K562 (cell line): ENCODE results near the gene RBFOX2. TPM values are rescaled to one million over a fixed set of nuclear protein-coding genes. Genes with fewer than 3 reads are reported as not detected.

Experiments
- E4F1 ChIP-seq: fragments of 250-450 bp; sonication (Bioruptor Pico); IDR thresholded peaks from 2 replicates; pipeline ENCODE4 v1.5.0; 2021; ENCODE audit warnings: mild to moderate bottlenecking, borderline replicate concordance
- ELF1 ChIP-seq: fragments of 200-800 bp; sonication (Bioruptor generic); IDR thresholded peaks from 2 replicates; pipeline ENCODE4 v1.6.1; 2016; ENCODE audit warnings: missing genetic modification characterization, missing compliant biosample characterization
- ERF ChIP-seq: fragments of 450-650 bp; formaldehyde crosslinking; IDR thresholded peaks from 2 replicates; pipeline ENCODE4 v1.4.0; 2020; ENCODE audit warnings: mild to moderate bottlenecking, mixed read lengths
- HMBOX1 ChIP-seq: sonication (generic); IDR thresholded peaks from 2 replicates; pipeline ENCODE4 v1.6.1; 2016
- OTX1 ChIP-seq: fragments of 450-650 bp; formaldehyde crosslinking; IDR thresholded peaks from 2 replicates; pipeline ENCODE4 v1.4.0; 2022; ENCODE audit warnings: mild to moderate bottlenecking
- SMARCE1 ChIP-seq: fragments of 450-650 bp; IDR thresholded peaks from 2 replicates; pipeline ENCODE4 v1.7.1; 2016; ENCODE audit warnings: mild to moderate bottlenecking
- SP1 ChIP-seq: sonication (generic); formaldehyde crosslinking; IDR thresholded peaks from 2 replicates; pipeline ENCODE4 v1.8.1; 2022; ENCODE audit warnings: mild to moderate bottlenecking, missing genetic modification reagents
- SPI1 ChIP-seq: IDR thresholded peaks from 2 replicates; pipeline ENCODE4 v1.6.1; 2011; ENCODE audit warnings: low read depth, low read length, control low read depth, borderline replicate concordance
- THAP7 ChIP-seq: fragments of 250-450 bp; sonication (Bioruptor Pico); IDR thresholded peaks from 2 replicates; pipeline ENCODE4 v1.5.0; 2021
- THRAP3 ChIP-seq: fragments of 450-650 bp; IDR thresholded peaks from 2 replicates; pipeline ENCODE4 v1.6.1; 2016; ENCODE audit warnings: mild to moderate bottlenecking, inconsistent platforms, borderline replicate concordance
- ZNF766 ChIP-seq: fragments of 200-800 bp; sonication (Bioruptor generic); conservative IDR thresholded peaks from 2 replicates; pipeline ENCODE4 v1.6.1; 2016; ENCODE audit warnings: missing genetic modification characterization, missing compliant biosample characterization
- polyA plus RNA-seq, 8 experiments: library from polyadenylated mRNA; depleted of rRNA in 4 of 8; stranded (reverse) in 5 of 8; unstranded in 3 of 8; fragments of >200 nt; fragmentation: Nextera tagmentation in 2 of 8; fragmentation: Illumina TruSeq in 1 of 8; extraction: Ambion mirVana in 2 of 8; extraction: Trizol in 1 of 8; gene quantifications; 2 replicates each; pipeline versions ENCODE4 v1.2.1 to v1.2.3, GENCODE V29; 2011 to 2014; ENCODE audit warnings: inconsistent platforms in 1 of 8, missing spikeins in 1 of 8
- total RNA-seq, 7 experiments: library from RNA; depleted of rRNA in 6 of 7; stranded (reverse); fragments of >200 nt in 6 of 7; fragmentation: Illumina TruSeq in 2 of 7; extraction: Trizol in 2 of 7; gene quantifications; 2 replicates each; pipeline versions ENCODE4 v1.2.1 to v1.2.3, GENCODE V29; 2011 to 2021; ENCODE audit warnings: low replicate concordance in 1 of 7
- TF ChIP-seq, protein P1 (sequence below): sonication (generic); formaldehyde crosslinking; IDR thresholded peaks from 2 replicates; pipeline ENCODE4 v1.8.1; 2023; ENCODE audit warnings: mild to moderate bottlenecking, missing genetic modification reagents
- TF ChIP-seq, protein P2 (sequence below): fragments of 250-450 bp; sonication (Bioruptor Pico); IDR thresholded peaks from 2 replicates; pipeline ENCODE4 v1.4.0; 2020; ENCODE audit warnings: mild to moderate bottlenecking
- TF ChIP-seq, protein P3 (sequence below): fragments of 450-650 bp; IDR thresholded peaks from one replicate; pipeline ENCODE4 v1.6.1; 2018; ENCODE audit warnings: mild to moderate bottlenecking, moderate library complexity; ENCODE audit not compliant: partially characterized antibody

The RBFOX2 gene
- total and polyA plus RNA-seq, 9 of the 15 experiments (the other 6 are each of a cell fraction or from before 2014, with no cell fraction given): 5.8 to 24.8 (median 14.2) TPM

DNA sequence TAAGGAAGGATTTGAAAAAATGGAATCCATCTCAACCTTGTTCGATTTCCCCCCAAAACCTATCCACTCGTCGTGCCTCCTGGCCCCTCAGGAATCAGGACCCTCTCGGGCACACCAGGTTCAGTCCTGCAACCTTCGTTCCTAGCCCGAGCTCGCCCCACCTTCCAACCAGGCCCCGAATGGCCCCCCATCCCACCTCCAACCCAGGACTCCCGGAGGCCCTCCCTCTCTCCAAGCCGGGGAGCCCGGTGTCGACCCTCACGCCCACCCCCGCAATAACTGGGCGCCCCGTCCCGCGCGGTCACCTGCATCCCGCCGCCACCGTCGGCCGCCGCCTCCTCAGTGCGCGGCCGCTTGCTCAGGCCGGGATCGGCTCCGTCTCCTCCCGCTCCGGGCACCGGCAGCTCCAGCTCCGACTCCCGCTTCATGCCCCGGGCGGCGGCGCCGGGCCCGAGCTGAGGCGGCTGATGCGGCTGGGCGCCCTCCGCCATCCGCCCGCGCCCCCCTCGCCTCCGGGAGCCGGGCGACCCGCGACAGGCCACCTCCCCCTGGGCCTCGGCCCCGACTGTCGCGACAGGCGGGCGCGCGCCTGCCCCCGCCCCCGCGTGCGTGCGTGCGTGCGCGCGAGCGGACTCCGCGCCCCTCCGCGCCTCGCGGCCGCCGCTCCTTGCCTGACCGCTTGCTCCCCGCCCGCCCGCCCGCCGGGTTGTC lies 534 bp downstream of the RBFOX2 start (continued):
- TF ChIP-seq THRAP3: no peak
- TF ChIP-seq OTX1 (CRISPR knock-in tag): no peak
- no peak for TF ChIP-seq E4F1 (CRISPR knock-in tag)
- no peak for TF ChIP-seq SPI1
- no peak; the same call in 1 of the 2 replicates for TF ChIP-seq ZNF766 (CRISPR knock-in tag)
- TF ChIP-seq, protein P1, sequence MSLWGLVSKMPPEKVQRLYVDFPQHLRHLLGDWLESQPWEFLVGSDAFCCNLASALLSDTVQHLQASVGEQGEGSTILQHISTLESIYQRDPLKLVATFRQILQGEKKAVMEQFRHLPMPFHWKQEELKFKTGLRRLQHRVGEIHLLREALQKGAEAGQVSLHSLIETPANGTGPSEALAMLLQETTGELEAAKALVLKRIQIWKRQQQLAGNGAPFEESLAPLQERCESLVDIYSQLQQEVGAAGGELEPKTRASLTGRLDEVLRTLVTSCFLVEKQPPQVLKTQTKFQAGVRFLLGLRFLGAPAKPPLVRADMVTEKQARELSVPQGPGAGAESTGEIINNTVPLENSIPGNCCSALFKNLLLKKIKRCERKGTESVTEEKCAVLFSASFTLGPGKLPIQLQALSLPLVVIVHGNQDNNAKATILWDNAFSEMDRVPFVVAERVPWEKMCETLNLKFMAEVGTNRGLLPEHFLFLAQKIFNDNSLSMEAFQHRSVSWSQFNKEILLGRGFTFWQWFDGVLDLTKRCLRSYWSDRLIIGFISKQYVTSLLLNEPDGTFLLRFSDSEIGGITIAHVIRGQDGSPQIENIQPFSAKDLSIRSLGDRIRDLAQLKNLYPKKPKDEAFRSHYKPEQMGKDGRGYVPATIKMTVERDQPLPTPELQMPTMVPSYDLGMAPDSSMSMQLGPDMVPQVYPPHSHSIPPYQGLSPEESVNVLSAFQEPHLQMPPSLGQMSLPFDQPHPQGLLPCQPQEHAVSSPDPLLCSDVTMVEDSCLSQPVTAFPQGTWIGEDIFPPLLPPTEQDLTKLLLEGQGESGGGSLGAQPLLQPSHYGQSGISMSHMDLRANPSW (CRISPR knock-in tag): no peak
- TF ChIP-seq HMBOX1: no peak
- TF ChIP-seq, protein P2, sequence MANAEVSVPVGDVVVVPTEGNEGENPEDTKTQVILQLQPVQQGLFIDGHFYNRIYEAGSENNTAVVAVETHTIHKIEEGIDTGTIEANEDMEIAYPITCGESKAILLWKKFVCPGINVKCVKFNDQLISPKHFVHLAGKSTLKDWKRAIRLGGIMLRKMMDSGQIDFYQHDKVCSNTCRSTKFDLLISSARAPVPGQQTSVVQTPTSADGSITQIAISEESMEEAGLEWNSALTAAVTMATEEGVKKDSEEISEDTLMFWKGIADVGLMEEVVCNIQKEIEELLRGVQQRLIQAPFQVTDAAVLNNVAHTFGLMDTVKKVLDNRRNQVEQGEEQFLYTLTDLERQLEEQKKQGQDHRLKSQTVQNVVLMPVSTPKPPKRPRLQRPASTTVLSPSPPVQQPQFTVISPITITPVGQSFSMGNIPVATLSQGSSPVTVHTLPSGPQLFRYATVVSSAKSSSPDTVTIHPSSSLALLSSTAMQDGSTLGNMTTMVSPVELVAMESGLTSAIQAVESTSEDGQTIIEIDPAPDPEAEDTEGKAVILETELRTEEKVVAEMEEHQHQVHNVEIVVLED: peak; percentile 89
- TF ChIP-seq ERF (CRISPR knock-in tag): no peak
- no peak for TF ChIP-seq SP1 (CRISPR knock-in tag)
- TF ChIP-seq ELF1 (tag): no peak
- TF ChIP-seq, protein P3, sequence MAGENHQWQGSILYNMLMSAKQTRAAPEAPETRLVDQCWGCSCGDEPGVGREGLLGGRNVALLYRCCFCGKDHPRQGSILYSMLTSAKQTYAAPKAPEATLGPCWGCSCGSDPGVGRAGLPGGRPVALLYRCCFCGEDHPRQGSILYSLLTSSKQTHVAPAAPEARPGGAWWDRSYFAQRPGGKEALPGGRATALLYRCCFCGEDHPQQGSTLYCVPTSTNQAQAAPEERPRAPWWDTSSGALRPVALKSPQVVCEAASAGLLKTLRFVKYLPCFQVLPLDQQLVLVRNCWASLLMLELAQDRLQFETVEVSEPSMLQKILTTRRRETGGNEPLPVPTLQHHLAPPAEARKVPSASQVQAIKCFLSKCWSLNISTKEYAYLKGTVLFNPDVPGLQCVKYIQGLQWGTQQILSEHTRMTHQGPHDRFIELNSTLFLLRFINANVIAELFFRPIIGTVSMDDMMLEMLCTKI: no peak
- TF ChIP-seq THAP7 (CRISPR knock-in tag): no peak
- TF ChIP-seq SMARCE1: no peak
